Epithelial cell of esophagus (primary cell): ENCODE measurements around the gene EIF2B2.

Experiments
- DNase-seq: peaks from one replicate; pipeline ENCODE4 v3.0.0; 2010; ENCODE audit warnings: low read depth
- H3K4me3 ChIP-seq: 2 replicates; pipeline ENCODE4 v1.5.1; 2011; ENCODE audit warnings: mild to moderate bottlenecking, low read length, control low read depth
- CTCF ChIP-seq: IDR thresholded peaks from 2 replicates; pipeline ENCODE4 v1.5.1; 2011; ENCODE audit warnings: low read depth, mild to moderate bottlenecking, low read length, control low read depth, inconsistent platforms; ENCODE audit not compliant: insufficient read depth; ENCODE audit errors: missing control alignments

EIF2B2 gene

GRCh38 chr14:75048101-75048500 is 45.4 kb downstream of the EIF2B2 start:
- no peak for TF ChIP-seq CTCF
- no peak for DNase-seq

GRCh38 chr14:75049136-75049535 is 46.4 kb downstream of the EIF2B2 start:
- DNase-seq: no peak
- no peak overlapping the region for H3K4me3 ChIP-seq
- no peak for TF ChIP-seq CTCF

More at GRCh38 chr14:75048101-75048500, 45.4 kb downstream of the EIF2B2 start:
- H3K4me3 ChIP-seq: no peak overlapping the region

- no peak for DNase-seq
- TF ChIP-seq CTCF: no peak
- no peak overlapping the region for H3K4me3 ChIP-seq
Measured at GRCh38 chr14:75049731-75050201, 47.0 kb downstream of the EIF2B2 start.

- peak; percentile 79 for DNase-seq
- peak within 1 kb of the TSS; percentile 54 for H3K4me3 ChIP-seq
- no peak for TF ChIP-seq CTCF
Measured at GRCh38 chr14:75050852-75051555, 48.3 kb downstream of the EIF2B2 start, which contains the start of gene MLH3. TSS of gene MLH3 (minus strand) at chr14:75051467. CDS start at chr14:75049655, 1,812 bp downstream.

GRCh38 chr14:75051556-75051899 is 48.8 kb downstream of the EIF2B2 start:
- peak overlapping the region; percentile 54 for H3K4me3 ChIP-seq
- TF ChIP-seq CTCF: no peak
- DNase-seq: no peak

- no peak for TF ChIP-seq CTCF
- DNase-seq: no peak
- no peak overlapping the region for H3K4me3 ChIP-seq
Measured at GRCh38 chr14:75053396-75054291, 50.9 kb downstream of the EIF2B2 start.
